Astrocyte of the spinal cord (primary cell): Measurements from ENCODE around the gene GALNT16.
A peak's percentile ranks its signal among the peaks of the same experiment; 100 is the strongest.

Experiments
- DNase-seq: peaks from one replicate; pipeline ENCODE4 v3.0.0; 2011; ENCODE audit warnings: low read depth, low spot score
- H3K4me3 ChIP-seq: 2 replicates; pipeline ENCODE4 v1.5.1; 2011; ENCODE audit warnings: low read depth, mild to moderate bottlenecking, low read length, moderate library complexity
- in situ Hi-C: cut with HindIII; loops from 2 replicates; pipeline ENCODE4 v1.10.0; 2017; ENCODE audit warnings: low sequenced_read_pairs
- TF ChIP-seq, protein P1 (sequence below): IDR thresholded peaks from 2 replicates; pipeline ENCODE4 v1.5.1; 2012; ENCODE audit warnings: low read depth, mild to moderate bottlenecking, low read length, inconsistent platforms

The GALNT16 gene

DNA sequence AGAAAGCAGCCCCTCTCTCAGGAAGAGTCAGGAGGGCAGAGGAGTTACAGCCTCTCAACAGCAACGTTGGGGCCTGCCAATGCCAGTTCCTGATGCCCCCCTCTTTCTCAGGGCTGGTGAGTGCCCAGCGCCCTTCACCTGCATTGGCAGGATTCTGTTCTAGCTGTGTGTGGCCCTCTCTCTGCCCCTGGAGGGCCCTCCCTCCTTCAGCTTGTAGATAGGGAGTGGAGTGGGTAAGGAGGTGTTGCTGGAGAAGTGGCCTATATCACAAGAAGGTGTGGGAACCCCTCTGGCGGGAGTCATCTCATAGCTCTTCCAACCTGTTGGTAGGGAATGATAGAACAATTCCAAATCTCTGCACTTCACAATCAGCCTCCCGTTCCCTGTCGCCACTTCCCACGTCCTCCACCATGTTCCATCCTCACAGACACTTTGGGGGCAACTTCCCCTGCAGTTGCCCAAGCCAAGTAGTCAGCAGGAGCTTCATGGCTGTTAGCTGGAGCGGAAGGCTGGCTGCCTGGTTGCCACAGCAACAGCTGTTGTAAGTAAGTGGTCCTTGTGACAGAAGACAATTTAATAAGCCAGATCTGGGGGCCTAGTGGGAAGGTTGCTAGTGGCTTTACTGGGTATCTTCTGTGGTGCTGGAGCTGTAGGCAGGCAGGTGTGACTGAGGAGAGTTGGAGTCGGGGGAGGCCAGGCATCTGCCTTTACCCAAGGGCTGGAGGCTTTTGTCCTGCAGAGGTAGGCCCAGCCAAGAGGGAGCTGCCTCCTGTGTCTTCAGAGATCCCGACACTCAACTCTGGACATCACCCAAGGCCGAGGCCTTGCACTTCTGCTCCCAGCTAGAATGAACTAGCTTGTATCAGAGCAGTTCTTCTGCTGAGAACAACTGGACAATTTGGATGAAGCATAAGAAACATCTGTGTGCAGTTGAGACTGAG is 38.4 kb downstream of the GALNT16 start:
- in situ Hi-C loops: no loop called here

DNA sequence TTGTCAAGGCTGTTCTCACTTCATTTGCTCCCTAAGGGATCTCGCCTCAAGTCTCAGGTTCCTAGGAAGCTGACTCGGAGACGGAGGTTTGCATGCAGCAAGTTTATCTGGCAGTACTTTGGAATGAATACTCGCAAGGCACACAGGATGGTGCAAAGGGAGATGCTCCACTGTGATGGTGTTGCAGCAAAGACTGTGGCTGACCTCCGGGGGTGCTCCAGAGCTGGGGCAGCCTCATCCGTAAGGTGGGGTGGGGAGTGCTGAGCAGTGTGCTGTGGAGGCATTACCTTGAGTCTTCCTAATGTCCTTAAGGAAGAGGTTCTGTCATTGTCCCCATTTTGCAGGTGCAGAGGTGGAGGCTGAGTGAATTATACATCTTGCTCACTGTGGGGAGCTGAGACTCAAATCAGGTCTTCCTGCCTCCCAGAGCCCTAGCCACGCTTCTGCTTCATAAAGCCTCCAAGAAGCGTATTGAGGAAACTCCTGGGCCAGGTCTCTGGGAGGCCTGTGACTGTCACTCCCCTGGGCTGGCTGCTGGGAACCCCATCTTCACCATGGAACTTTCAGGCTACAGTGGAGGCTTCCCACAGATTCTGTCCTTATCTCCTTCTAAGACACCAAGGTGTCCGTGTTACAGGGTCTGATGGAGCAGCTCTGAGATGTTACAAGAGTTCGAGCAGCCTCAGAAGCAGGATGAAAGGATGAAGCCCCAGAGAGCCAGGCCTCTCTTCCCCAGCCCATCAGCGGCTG is 39.5 kb downstream of the GALNT16 start:
- TF ChIP-seq, protein P1, sequence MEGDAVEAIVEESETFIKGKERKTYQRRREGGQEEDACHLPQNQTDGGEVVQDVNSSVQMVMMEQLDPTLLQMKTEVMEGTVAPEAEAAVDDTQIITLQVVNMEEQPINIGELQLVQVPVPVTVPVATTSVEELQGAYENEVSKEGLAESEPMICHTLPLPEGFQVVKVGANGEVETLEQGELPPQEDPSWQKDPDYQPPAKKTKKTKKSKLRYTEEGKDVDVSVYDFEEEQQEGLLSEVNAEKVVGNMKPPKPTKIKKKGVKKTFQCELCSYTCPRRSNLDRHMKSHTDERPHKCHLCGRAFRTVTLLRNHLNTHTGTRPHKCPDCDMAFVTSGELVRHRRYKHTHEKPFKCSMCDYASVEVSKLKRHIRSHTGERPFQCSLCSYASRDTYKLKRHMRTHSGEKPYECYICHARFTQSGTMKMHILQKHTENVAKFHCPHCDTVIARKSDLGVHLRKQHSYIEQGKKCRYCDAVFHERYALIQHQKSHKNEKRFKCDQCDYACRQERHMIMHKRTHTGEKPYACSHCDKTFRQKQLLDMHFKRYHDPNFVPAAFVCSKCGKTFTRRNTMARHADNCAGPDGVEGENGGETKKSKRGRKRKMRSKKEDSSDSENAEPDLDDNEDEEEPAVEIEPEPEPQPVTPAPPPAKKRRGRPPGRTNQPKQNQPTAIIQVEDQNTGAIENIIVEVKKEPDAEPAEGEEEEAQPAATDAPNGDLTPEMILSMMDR: peak; percentile 31
- in situ Hi-C loops: no loop called here
- DNase-seq: no peak
- H3K4me3 ChIP-seq: no peak overlapping the region

More for the DNA sequence above, 38.4 kb downstream of the GALNT16 start:
- no peak for DNase-seq
- TF ChIP-seq, protein P1: no peak
- no peak overlapping the region for H3K4me3 ChIP-seq

DNA sequence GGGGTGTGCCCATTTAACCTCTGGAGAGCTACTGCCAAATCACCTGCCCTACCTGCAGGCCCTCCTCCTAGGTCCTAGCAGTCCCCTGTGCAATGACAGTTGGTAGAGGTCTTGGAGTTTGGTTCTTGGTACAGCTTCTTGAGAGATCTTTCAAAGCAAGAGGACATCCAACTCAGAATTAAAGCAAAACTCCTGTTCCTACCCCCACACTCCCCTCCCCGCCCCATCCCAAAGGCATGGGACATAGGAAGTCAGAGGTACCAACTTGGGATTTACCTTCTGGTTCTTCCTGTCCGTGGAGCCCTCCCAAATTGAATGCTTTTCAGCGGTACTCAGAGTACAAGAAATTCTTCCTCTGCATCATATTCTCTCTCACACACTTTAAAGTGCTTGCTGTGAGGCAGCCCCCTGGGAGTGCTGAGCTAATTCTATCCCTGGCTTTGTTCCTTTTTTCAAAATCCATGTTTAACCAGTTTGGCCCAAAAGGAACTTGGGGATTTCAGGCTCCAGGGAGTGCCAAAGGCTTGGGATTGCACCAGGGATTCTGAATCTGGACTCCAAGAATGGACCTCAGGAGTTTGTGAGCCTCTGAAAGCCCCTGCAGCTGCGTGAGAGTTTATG is 40.8 kb downstream of the GALNT16 start:
- TF ChIP-seq, protein P1: no peak
- no peak overlapping the region for H3K4me3 ChIP-seq
- DNase-seq: no peak
- in situ Hi-C loops: no loop called here

DNA sequence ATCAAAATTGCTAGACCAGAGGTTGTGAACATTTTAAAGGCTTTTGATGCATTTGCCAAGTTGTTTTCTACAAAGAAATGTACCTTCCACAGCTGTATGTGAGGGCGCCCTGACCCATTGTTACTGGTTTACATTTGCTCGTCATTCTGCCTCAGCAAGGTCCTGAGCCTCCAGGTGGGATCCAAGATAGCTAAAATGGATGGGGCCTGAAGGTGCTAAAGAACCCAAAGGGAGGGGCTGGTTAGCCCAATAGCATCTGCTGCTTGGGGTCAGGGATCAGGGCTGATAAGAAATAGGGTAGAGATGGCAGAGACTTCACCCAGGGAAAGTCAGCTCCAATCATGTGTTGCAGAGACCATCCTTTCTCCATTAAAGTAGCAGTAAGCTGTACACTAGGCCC is 43.1 kb downstream of the GALNT16 start:
- H3K4me3 ChIP-seq: no peak overlapping the region
- in situ Hi-C loops: no loop called here
- DNase-seq: no peak
- TF ChIP-seq, protein P1: no peak

DNA sequence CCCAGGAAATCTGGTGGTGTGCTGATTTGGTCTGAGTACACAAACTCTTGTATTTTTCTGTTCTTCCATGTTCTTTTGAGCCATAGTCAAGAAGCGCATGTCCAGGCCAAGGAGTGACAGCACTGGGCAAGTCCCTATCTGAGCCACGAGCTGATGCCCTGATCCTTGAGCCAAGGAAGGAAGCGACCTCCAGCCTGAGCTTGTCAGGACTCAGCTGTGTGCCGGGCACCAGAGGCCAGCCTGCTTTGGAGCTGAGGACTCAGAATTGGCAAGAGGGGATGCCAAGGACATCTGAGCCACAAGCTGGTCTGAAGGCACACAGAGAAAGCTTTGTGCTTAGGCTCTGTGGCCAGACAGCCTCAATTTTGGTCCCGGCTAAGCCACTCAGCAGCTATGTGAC is 52.6 kb downstream of the GALNT16 start:
- in situ Hi-C loops: no loop called here
- TF ChIP-seq, protein P1: no peak
- no peak for DNase-seq
- H3K4me3 ChIP-seq: no peak overlapping the region

DNA sequence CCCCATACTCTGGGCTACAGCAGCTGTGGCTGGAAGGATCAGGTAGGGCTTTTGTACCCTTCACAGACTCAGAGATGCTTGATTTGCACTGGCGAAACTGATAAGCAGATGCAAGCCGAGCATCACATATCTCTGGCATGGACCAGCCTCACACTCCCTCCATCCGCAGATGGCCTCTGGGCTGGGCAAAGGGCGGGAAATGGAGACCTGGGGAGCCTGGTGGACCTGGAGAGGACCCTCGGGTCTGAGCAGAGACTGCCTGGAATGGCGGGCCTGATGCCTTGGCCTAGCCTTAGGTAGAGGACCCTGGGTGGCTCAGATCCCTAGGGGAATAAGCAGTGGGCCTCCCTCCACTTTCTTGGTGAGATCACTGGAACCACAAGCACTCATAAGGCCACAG is 53.2 kb downstream of the GALNT16 start:
- no peak for DNase-seq
- TF ChIP-seq, protein P1: no peak
- no peak overlapping the region for H3K4me3 ChIP-seq
- in situ Hi-C loops: no loop called here
